NCI-H128 (cell line): ENCODE data around the gene IL33.

ENCODE experiments used
- DNase-seq: peaks from one replicate; lab custom pipeline; 2025; ENCODE audit not compliant: unreplicated experiment; lab: John Stamatoyannopoulos, UW

Gene IL33

GRCh38 chr9:6277417-6277816, 61.8 kb downstream of the IL33 start:
- no peak for DNase-seq

- no peak for DNase-seq
Measured at GRCh38 chr9:6301858-6302257, 86.3 kb downstream of the IL33 start.

GRCh38 chr9:6302417-6302816, 86.8 kb downstream of the IL33 start:
- DNase-seq: no peak

GRCh38 chr9:6304232-6304631, 88.6 kb downstream of the IL33 start:
- no peak for DNase-seq

GRCh38 chr9:6305954-6306563, 90.5 kb downstream of the IL33 start:
- DNase-seq: no peak
